A549 treated with GW870086 at 1 μM for 4 hours (cell line): Measurements from ENCODE around the gene FAF1. TPM values are rescaled to one million over a fixed set of nuclear protein-coding genes. Genes with fewer than 3 reads are reported as not detected.

Experiments used
- total RNA-seq: library from RNA; stranded (reverse); fragments of 200-300 nt; extraction: Qiagen RNA extraction; gene quantifications from 5 replicates; pipeline ENCODE4 v1.2.3, GENCODE V29; 2022; ENCODE audit warnings: low read depth

Gene FAF1
- 33.9 to 41.9 TPM (median 37.2 TPM) in 5 replicates for total RNA-seq

DNA sequence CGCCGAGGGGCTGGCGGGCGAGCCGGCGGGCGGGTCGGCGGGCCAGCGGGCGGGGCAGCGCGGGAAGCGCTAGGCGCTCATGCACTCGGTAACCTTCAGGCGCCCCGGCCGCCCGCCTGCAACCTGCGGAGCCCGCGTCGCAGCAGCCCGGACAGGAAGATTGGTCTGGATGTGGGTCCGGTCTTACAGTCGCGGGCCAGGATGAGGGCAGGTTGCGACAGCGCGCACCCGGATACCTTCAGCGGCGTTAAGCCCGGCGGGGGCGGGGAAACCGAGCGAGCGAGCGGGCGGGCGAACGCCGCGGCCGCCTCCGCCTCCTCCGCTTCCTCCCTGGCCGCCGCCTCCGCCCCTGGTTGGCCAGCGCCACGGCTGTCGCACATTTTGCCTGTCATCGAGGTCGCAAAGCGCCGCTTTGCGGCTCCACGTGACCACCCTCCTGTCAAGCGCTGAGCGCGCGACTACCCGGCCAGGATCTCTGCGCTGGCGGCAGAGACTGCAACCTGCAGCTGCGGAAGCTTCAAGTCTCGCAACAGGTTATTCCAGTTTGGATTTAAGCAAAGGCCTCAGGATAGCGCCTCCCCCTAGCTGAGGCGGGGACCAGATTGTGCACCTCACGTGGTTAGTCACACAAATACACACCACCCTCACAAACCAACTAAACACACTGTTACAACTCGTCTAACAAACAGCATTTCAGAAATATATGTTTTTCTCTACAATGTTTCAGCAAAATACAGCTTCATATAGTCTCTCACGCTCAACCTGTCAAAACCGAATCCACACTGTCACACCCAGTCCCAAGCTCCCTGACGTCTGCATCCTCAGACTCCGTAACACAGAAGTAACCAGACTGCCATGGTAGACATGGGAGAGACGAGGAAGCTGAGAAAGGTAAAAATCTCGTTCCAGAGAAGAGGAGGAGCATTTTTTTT lies at the start of gene FAF1:
TSS of gene FAF1 (minus strand) at position 355 of the 932 bp plus-strand sequence. CDS start 456 bp downstream, outside the sequence.

DNA sequence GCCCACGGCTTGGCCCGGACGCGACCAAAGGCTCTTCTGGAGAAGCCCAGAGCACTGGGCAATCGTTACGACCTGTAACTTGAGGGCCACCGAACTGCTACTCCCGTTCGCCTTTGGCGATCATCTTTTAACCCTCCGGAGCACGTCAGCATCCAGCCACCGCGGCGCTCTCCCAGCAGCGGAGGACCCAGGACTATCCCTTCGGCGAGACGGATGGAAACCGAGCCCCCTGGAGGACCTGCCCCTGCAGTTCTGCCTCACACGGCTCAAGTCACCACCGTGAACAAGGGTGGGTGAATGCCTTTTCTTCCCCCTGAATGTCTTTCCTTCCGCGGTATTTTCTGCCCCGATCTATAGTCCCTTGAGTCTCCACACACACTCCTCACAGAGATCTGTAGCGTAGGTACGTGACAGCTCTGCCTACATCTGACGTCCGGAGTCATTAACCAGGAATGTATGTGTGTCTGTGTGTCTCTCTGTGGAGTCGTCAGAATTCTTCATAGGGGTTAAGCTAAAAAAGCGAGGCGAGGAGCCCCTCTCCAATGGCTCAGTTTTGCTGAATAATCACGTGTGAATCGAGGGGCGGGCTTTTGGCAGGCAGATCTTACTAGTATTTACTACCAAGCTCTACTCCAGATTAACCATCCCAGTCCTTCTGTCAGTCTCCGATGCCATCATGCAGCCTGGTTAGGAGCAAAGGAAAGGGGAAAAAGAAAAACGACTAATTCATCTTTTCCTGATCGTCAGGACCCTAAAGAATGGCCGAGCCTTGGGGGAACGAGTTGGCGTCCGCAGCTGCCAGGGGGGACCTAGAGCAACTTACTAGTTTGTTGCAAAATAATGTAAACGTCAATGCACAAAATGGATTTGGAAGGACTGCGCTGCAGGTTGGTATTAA lies 9.8 kb upstream of the FAF1 start, which contains the start of gene CDKN2C:
TSS of gene CDKN2C (plus strand) at position 635 of the 898 bp plus-strand sequence. CDS start at position 759, 124 bp downstream.

DNA sequence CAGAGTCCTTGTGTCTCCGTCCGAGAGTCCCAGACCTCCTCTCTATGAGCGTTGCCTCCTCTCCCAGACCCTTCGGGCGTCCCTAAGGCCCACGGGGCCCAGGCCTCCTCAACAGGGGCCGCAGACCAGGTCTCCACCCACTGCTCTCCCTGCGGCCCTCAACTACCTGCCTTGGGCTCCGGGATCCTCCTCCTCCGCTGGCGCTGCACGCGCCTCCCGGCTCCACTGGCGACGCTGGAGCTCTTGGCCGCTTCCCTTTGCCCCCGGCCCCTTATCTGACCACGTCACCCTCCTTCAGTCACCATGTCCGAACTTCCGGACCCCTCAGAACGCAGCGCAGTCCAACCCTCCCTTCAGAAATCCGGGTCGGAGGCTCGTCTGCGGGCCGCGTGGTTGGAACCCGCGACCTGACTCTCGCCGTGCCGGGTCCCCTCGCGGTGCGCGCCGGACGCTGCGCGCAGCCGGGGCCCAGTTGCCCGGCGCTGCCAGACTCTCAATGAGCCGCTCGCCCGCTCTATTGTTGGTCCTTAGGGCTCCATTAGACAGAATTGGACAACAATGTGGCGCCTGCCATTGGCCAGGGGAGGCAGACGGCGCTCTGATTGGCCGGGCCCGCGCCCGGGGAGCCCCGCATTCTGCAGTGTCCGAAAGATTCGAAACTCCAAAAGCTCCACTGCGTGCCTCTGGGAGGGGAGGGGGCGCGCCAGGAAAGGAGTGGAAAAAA lies 537.0 kb downstream of the FAF1 start, which contains the start of gene DMRTA2:
TSS of gene DMRTA2 (minus strand) at position 498 of the 724 bp plus-strand sequence. CDS start 1,907 bp downstream, outside the sequence.

Other genes starting within 250 kb of the FAF1 start
- 8.7 to 11.4 TPM (median 10.2 TPM) in 5 replicates for gene CDKN2C, start 10.0 kb upstream of the FAF1 start, total RNA-seq
- not detected in 5 replicates for gene C1orf185, start 142.0 kb upstream of the FAF1 start, total RNA-seq